ENCODE results near the gene SAXO1. TPM values are rescaled to one million over a fixed set of nuclear protein-coding genes. Genes with fewer than 3 reads are reported as not detected.

The SAXO1 gene
- total RNA-seq, 1 experiment from 2014 or later = 0.20 TPM

DNA sequence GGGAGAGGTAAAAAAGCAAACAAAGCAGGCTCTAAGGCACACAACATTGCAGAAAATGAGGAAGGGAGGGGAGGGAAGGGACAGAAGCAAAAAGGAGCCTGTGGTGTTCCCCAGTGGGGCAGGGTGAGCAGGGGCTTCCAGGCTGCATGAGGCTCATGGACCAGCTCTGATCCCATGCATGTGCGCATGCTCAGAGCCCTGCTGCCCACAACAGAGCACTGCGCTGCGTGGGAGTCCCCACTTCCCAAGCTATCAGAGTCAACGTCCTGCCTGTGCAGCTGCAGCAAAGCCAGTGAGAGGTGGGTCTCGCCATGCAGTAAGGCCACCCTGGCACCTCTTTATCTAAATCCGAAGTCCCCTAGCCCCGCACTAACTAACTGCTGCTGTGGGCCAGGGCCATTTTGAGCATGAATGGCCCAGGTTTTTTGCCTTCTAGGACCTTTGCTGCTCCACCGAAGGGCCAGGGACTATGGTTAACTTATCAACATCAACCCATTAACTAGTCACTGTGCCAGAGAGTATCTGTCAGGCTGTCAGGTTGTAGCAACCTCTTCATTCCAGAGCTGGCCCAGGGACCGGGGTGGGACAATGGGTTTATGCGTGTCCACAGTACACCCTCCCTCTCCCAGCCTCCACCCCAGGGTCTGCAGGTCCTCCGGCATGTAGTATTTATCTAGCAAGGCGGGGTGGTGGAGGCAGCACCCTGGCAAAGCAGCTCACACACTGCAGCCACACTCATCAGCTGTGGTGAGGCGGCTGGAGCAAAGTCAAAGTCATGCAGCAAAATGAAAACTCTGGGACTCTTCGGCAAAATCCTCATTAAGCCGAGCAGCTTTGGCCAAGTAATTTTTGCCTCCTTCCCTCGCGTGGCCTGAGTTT is 123.6 kb downstream of the SAXO1 start:
- no peaks in the 10 kb centered on the region for H3K9me3 ChIP-seq
- Mint-ChIP-seq H3K27ac (ENCODE audit: unreplicated experiment) (no peak overlapping the region), H3K4me3 (ENCODE audit: unreplicated experiment) (no peak overlapping the region), H3K4me1 (ENCODE audit: low read depth, unreplicated experiment) (no peaks in the 10 kb centered on the region), H3K27me3 (ENCODE audit: insufficient read depth, unreplicated experiment) (peaks cover 5% of the 10 kb centered on the region), H3K36me3 (ENCODE audit: insufficient read depth, unreplicated experiment) (no peaks in the 10 kb centered on the region), H3K9me3 (ENCODE audit: unreplicated experiment) (no peaks in the 10 kb centered on the region)
- no peaks in the 10 kb centered on the region for H3K27me3 ChIP-seq (replicated peaks; ENCODE audit: control insufficient read depth, insufficient read depth, low read length)
- H3K4me3 ChIP-seq (ENCODE audit: low read depth, low read length) = no peak overlapping the region
- no peaks in the 10 kb centered on the region for H3K4me1 ChIP-seq
- TF ChIP-seq, protein P1, sequence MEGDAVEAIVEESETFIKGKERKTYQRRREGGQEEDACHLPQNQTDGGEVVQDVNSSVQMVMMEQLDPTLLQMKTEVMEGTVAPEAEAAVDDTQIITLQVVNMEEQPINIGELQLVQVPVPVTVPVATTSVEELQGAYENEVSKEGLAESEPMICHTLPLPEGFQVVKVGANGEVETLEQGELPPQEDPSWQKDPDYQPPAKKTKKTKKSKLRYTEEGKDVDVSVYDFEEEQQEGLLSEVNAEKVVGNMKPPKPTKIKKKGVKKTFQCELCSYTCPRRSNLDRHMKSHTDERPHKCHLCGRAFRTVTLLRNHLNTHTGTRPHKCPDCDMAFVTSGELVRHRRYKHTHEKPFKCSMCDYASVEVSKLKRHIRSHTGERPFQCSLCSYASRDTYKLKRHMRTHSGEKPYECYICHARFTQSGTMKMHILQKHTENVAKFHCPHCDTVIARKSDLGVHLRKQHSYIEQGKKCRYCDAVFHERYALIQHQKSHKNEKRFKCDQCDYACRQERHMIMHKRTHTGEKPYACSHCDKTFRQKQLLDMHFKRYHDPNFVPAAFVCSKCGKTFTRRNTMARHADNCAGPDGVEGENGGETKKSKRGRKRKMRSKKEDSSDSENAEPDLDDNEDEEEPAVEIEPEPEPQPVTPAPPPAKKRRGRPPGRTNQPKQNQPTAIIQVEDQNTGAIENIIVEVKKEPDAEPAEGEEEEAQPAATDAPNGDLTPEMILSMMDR (IDR thresholded peaks at IDR 0.05; ENCODE audit: insufficient read depth in 1 of 2, low read depth in 1 of 2, low read length in 1 of 2, severe bottlenecking in 1 of 2, unreplicated experiment in 1 of 2) = no peak
- intact Hi-C loops (cut with micrococcal nuclease; ENCODE audit: unreplicated experiment) = no loop called here
- CTCF ChIA-PET = no interaction called here
- POLR2A ChIA-PET = no interaction called here
- H3K36me3 ChIP-seq (ENCODE audit: control insufficient read depth, insufficient read depth, low read length) = no peaks in the 10 kb centered on the region
- BruUV-seq (replicated peaks) = no TSS peak
- no peak for DNase-seq

GRCh38 chr9:18907927-18908625 is 124.9 kb downstream of the SAXO1 start:
- no TSS peak for BruUV-seq (replicated peaks)
- Mint-ChIP-seq H3K27ac (ENCODE audit: unreplicated experiment) (no peak overlapping the region), H3K27me3 (ENCODE audit: insufficient read depth, unreplicated experiment) (peaks cover 5% of the 10 kb centered on the region), H3K4me3 (ENCODE audit: unreplicated experiment) (no peak overlapping the region), H3K4me1 (ENCODE audit: low read depth, unreplicated experiment) (no peaks in the 10 kb centered on the region), H3K9me3 (ENCODE audit: unreplicated experiment) (no peaks in the 10 kb centered on the region), H3K36me3 (ENCODE audit: insufficient read depth, unreplicated experiment) (no peaks in the 10 kb centered on the region)
- H3K36me3 ChIP-seq (ENCODE audit: control insufficient read depth, insufficient read depth, low read length) = no peaks in the 10 kb centered on the region
- H3K27me3 ChIP-seq (replicated peaks; ENCODE audit: control insufficient read depth, insufficient read depth, low read length) = no peaks in the 10 kb centered on the region
- intact Hi-C loops (cut with micrococcal nuclease; ENCODE audit: unreplicated experiment) = no loop called here
- TF ChIP-seq, protein P1 (IDR thresholded peaks at IDR 0.05; ENCODE audit: insufficient read depth in 1 of 2, low read depth in 1 of 2, low read length in 1 of 2, severe bottlenecking in 1 of 2, unreplicated experiment in 1 of 2) = no peak
- DNase-seq = no peak
- no peak overlapping the region for H3K4me3 ChIP-seq (ENCODE audit: low read depth, low read length)
- POLR2A ChIA-PET = no interaction called here
- H3K4me1 ChIP-seq = no peaks in the 10 kb centered on the region
- no peaks in the 10 kb centered on the region for H3K9me3 ChIP-seq
- CTCF ChIA-PET = no interaction called here

GRCh38 chr9:18906656-18907395 is 126.2 kb downstream of the SAXO1 start:
- Mint-ChIP-seq H3K4me1 (ENCODE audit: low read depth, unreplicated experiment) (no peaks in the 10 kb centered on the region), H3K36me3 (ENCODE audit: insufficient read depth, unreplicated experiment) (no peaks in the 10 kb centered on the region), H3K27me3 (ENCODE audit: insufficient read depth, unreplicated experiment) (peaks cover 10% of the 10 kb centered on the region), H3K9me3 (ENCODE audit: unreplicated experiment) (no peaks in the 10 kb centered on the region), H3K27ac (ENCODE audit: unreplicated experiment) (no peak overlapping the region), H3K4me3 (ENCODE audit: unreplicated experiment) (no peak overlapping the region)
- Histone ChIP-seq H3K9me3 (no peaks in the 10 kb centered on the region), H3K27me3 (replicated peaks; ENCODE audit: control insufficient read depth, insufficient read depth, low read length) (no peaks in the 10 kb centered on the region), H3K4me3 (ENCODE audit: low read depth, low read length) (no peak overlapping the region), H3K36me3 (ENCODE audit: control insufficient read depth, insufficient read depth, low read length) (no peaks in the 10 kb centered on the region), H3K4me1 (no peaks in the 10 kb centered on the region)
- no TSS peak for BruUV-seq (replicated peaks)
- CTCF ChIA-PET = no interaction called here
- intact Hi-C loops (cut with micrococcal nuclease; ENCODE audit: unreplicated experiment) = no loop called here
- TF ChIP-seq, protein P1 (IDR thresholded peaks at IDR 0.05; ENCODE audit: insufficient read depth in 1 of 2, low read depth in 1 of 2, low read length in 1 of 2, severe bottlenecking in 1 of 2, unreplicated experiment in 1 of 2) = no peak
- no peak for DNase-seq
- POLR2A ChIA-PET = no interaction called here

All from Caco-2 (cell line).